ENCODE data around the gene CMPK2. TPM values are rescaled to one million over a fixed set of nuclear protein-coding genes. Genes with fewer than 3 reads are reported as not detected.
A peak's percentile ranks its signal among the peaks of the same experiment; 100 is the strongest.

The CMPK2 gene
- total RNA-seq, 1 experiment from 2014 or later, result 5.0 TPM

GRCh38 chr2:6872394-6872793 is 6.7 kb upstream of the CMPK2 start:
- H2AFZ ChIP-seq (ENCODE audit: low read length), result no peak overlapping the region
- no peaks in the 10 kb centered on the region for H4K20me1 ChIP-seq (ENCODE audit: low read length)
- no peaks in the 10 kb centered on the region for H3K4me1 ChIP-seq (ENCODE audit: insufficient read depth, low read length)
- H3K9ac ChIP-seq (ENCODE audit: low read length), result no peak overlapping the region
- intact Hi-C loops (cut with micrococcal nuclease), result no loop called here
- CTCF ChIA-PET, result no interaction called here
- no TSS peak for BruUV-seq (replicated peaks)
- no peaks in the 10 kb centered on the region for H3K9me2 ChIP-seq (replicated peaks; ENCODE audit: low read length)
- POLR2A ChIA-PET (ENCODE audit: unreplicated experiment), result interaction anchor here (0.6 kb wide), 1 partner anchor 60 kb away, joined by 3 read pairs; no protein-coding TSS in a partner anchor
- H3K27me3 ChIP-seq (ENCODE audit: low read length), result no peaks in the 10 kb centered on the region
- no peak overlapping the region for H3K4me2 ChIP-seq (ENCODE audit: low read length)
- no peak overlapping the region for H3K27ac ChIP-seq (ENCODE audit: low read length)
- ATAC-seq (no peak), DNase-seq (no peak)
- no peaks in the 10 kb centered on the region for H3K36me3 ChIP-seq (ENCODE audit: low read depth, low read length)
- H3K9me3 ChIP-seq (ENCODE audit: low read length), result no peaks in the 10 kb centered on the region
- H3K79me2 ChIP-seq (ENCODE audit: low read length), result no peaks in the 10 kb centered on the region
- TF ChIP-seq EZH2phosphoT487 (IDR thresholded peaks at IDR 0.05; ENCODE audit: borderline replicate concordance, low read length) (no peak), EZH2 (IDR thresholded peaks at IDR 0.05; ENCODE audit: low read length, unreplicated experiment) (no peak)
- TF ChIP-seq, protein P1, sequence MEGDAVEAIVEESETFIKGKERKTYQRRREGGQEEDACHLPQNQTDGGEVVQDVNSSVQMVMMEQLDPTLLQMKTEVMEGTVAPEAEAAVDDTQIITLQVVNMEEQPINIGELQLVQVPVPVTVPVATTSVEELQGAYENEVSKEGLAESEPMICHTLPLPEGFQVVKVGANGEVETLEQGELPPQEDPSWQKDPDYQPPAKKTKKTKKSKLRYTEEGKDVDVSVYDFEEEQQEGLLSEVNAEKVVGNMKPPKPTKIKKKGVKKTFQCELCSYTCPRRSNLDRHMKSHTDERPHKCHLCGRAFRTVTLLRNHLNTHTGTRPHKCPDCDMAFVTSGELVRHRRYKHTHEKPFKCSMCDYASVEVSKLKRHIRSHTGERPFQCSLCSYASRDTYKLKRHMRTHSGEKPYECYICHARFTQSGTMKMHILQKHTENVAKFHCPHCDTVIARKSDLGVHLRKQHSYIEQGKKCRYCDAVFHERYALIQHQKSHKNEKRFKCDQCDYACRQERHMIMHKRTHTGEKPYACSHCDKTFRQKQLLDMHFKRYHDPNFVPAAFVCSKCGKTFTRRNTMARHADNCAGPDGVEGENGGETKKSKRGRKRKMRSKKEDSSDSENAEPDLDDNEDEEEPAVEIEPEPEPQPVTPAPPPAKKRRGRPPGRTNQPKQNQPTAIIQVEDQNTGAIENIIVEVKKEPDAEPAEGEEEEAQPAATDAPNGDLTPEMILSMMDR (conservative IDR thresholded peaks at IDR 0.05; ENCODE audit: low read depth, low read length), result no peak
- no peaks in the 10 kb centered on the region for H3F3A ChIP-seq (ENCODE audit: low read length, unreplicated experiment)
- H3K4me3 ChIP-seq (ENCODE audit: low read length), result no peak overlapping the region

DNA sequence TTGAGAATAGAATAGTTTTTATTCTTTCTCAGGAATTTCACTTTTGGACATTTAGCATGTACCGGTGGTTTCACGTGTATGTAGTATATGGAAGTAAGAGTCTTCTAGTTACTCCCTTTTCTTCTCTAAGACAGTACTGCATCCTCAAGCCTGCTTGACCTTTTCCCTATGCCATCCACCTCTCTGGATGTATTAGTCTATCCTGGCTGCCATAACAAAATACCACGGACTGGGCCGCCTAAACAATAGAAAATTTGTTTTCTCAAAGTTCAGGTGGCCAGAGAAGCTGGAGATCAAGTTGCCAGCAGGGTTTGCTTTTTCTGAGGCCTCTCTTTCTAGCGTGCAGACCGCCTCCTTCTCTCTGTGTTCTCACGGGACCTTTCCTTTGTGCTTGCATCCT is 1.3 kb upstream of the CMPK2 start:
- Histone ChIP-seq H3K27ac (ENCODE audit: low read length) (no peak overlapping the region), H3K9me2 (replicated peaks; ENCODE audit: low read length) (no peaks in the 10 kb centered on the region), H3K9me3 (ENCODE audit: low read length) (no peaks in the 10 kb centered on the region), H3K9ac (ENCODE audit: low read length) (no peak overlapping the region), H3K4me2 (ENCODE audit: low read length) (peak overlapping the region; percentile 98; the same call in 1 of the 2 replicates), H3F3A (ENCODE audit: low read length, unreplicated experiment) (no peaks in the 10 kb centered on the region), H3K4me1 (ENCODE audit: insufficient read depth, low read length) (peaks cover 13% of the 10 kb centered on the region), H3K27me3 (ENCODE audit: low read length) (0 out of 2 replicates have a peak, but pooled peaks cover 3% of the 10 kb centered on the region), H3K79me2 (ENCODE audit: low read length) (no peaks in the 10 kb centered on the region), H4K20me1 (ENCODE audit: low read length) (no peaks in the 10 kb centered on the region), H3K36me3 (ENCODE audit: low read depth, low read length) (no peaks in the 10 kb centered on the region), H2AFZ (ENCODE audit: low read length) (no peak overlapping the region), H3K4me3 (ENCODE audit: low read length) (no peak overlapping the region)
- CTCF ChIA-PET, result no interaction called here
- intact Hi-C loops (cut with micrococcal nuclease), result loop anchor here (1.0 kb wide), 1 partner anchor 41 kb away; no protein-coding TSS in a partner anchor
- BruUV-seq (replicated peaks), result no TSS peak
- no peak for TF ChIP-seq EZH2phosphoT487 (IDR thresholded peaks at IDR 0.05; ENCODE audit: borderline replicate concordance, low read length)
- TF ChIP-seq EZH2 (IDR thresholded peaks at IDR 0.05; ENCODE audit: low read length, unreplicated experiment), result no peak
- TF ChIP-seq, protein P1 (conservative IDR thresholded peaks at IDR 0.05; ENCODE audit: low read depth, low read length), result no peak
- POLR2A ChIA-PET (ENCODE audit: unreplicated experiment), result no interaction called here
- DNase-seq (no peak), ATAC-seq (no peak)

GRCh38 chr2:6866275-6866671 is 566 bp upstream of the CMPK2 start:
- Histone ChIP-seq H4K20me1 (ENCODE audit: low read length) (no peaks in the 10 kb centered on the region), H3K27ac (ENCODE audit: low read length) (0 out of 2 replicates have a peak overlapping the region, but pooled peaks have one; percentile 12), H3K9ac (ENCODE audit: low read length) (peak overlapping the region; percentile 77), H3K9me2 (replicated peaks; ENCODE audit: low read length) (no peaks in the 10 kb centered on the region), H3K79me2 (ENCODE audit: low read length) (no peaks in the 10 kb centered on the region), H3K36me3 (ENCODE audit: low read depth, low read length) (no peaks in the 10 kb centered on the region), H3F3A (ENCODE audit: low read length, unreplicated experiment) (no peaks in the 10 kb centered on the region), H3K4me3 (ENCODE audit: low read length) (peak overlapping the region; percentile 76), H3K27me3 (ENCODE audit: low read length) (0 out of 2 replicates have a peak, but pooled peaks cover 3% of the 10 kb centered on the region), H2AFZ (ENCODE audit: low read length) (peak overlapping the region; percentile 94), H3K4me2 (ENCODE audit: low read length) (peak overlapping the region; percentile 98), H3K9me3 (ENCODE audit: low read length) (no peaks in the 10 kb centered on the region), H3K4me1 (ENCODE audit: insufficient read depth, low read length) (peaks cover 13% of the 10 kb centered on the region)
- ATAC-seq (peak; percentile 86), DNase-seq (peak; percentile 69)
- CTCF ChIA-PET, result interaction anchor here (0.6 to 1.2 kb wide), 4 partner anchors 11 to 822 kb away, joined by 3 to 4 read pairs (median 4); no protein-coding TSS in a partner anchor
- TSS peak; percentile 53 for BruUV-seq (replicated peaks)
- POLR2A ChIA-PET (ENCODE audit: unreplicated experiment), result no interaction called here
- intact Hi-C loops (cut with micrococcal nuclease), result loop anchor here (1.0 kb wide), 1 partner anchor 40 kb away; no protein-coding TSS in a partner anchor
- TF ChIP-seq, protein P1 (conservative IDR thresholded peaks at IDR 0.05; ENCODE audit: low read depth, low read length), result peak; percentile 78
- no peak for TF ChIP-seq EZH2 (IDR thresholded peaks at IDR 0.05; ENCODE audit: low read length, unreplicated experiment)
